HUES6 (cell line): ENCODE data around the gene CNTROB.
A peak's percentile ranks its signal among the peaks of the same experiment; 100 is the strongest.

Source experiments
- H3K27ac ChIP-seq: 2 replicates; pipeline ENCODE4 v1.7.0; 2013; ENCODE audit warnings: low read depth, mild to moderate bottlenecking, low read length, inconsistent platforms
- H3K27me3 ChIP-seq: 2 replicates; pipeline ENCODE4 v1.6.1; 2013; ENCODE audit warnings: low read length; ENCODE audit not compliant: control insufficient read depth, insufficient read depth
- H3K36me3 ChIP-seq: 2 replicates; pipeline ENCODE4 v1.6.1; 2013; ENCODE audit warnings: low read length; ENCODE audit not compliant: control insufficient read depth, insufficient read depth
- H3K4me1 ChIP-seq: 2 replicates; pipeline ENCODE4 v1.6.1; 2013; ENCODE audit warnings: low read length; ENCODE audit not compliant: control insufficient read depth, insufficient read depth
- H3K4me3 ChIP-seq: 2 replicates; pipeline ENCODE4 v1.5.1; 2013; ENCODE audit warnings: low read depth, low read length
- H3K9ac ChIP-seq: one replicate; pipeline ENCODE4 v1.6.1; 2013; ENCODE audit warnings: mild to moderate bottlenecking, low read length
- H3K9me3 ChIP-seq: 2 replicates; pipeline ENCODE4 v1.6.1; 2013; ENCODE audit warnings: low read depth, low read length; ENCODE audit not compliant: control insufficient read depth, insufficient read depth

The CNTROB gene

GRCh38 chr17:7929158-7930023, 2.6 kb upstream of the CNTROB start, which contains the start of gene KCNAB3:
Gene KCNAB3, minus strand, starts transcription at chr17:7929856. Its CDS starts 421 bp downstream, at chr17:7929435.
- Histone ChIP-seq H3K4me3 (peak within 1 kb of the TSS; percentile 76), H3K9me3 (no peaks in the 10 kb centered on the region), H3K27ac (no peak within 1 kb of the TSS), H3K27me3 (peaks cover 50% of the 10 kb centered on the region), H3K36me3 (peaks cover 2% of the 10 kb centered on the region), H3K9ac (peak within 1 kb of the TSS; percentile 64), H3K4me1 (peaks cover 15% of the 10 kb centered on the region)

DNA sequence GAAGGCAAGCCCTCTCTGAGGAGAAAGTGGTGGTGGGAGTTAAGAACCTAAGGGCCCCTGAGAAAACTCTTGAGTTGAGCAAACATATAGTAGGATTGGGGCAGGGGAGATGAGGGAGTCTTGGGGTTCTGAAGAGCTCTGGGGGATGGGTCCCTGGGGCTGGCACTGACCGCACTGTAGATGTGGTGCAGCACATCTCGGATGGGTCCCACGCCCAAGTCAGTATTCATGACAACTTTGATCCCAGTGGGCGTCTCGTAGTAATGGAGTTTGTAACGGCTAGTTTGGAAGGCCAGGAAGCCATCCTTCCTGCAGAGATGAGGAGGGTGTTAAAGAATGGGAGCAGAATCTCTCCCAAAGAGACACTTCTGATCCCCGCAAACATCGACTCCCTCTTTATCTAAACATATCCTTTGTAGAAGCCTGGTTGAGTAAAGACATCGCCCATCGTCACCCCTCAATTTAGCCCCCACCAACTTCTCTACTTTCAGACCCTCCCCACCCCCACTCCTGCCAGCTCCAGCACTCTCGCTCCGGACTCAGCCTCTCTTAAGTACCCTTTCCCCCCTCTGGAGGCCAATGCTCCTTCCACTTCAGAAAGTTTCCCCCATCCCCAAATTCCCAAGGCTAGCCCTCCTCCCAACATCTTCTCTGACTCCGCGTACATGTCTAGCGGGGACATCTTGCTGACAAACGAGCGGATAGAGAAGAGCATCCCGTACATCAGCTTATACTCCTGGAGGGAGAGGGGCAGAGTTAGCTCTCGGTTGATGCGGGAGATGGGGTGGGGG, 970 bp upstream of the CNTROB start:
- Histone ChIP-seq H3K27me3 (peaks cover 41% of the 10 kb centered on the region), H3K27ac (no peak overlapping the region), H3K4me3 (peak overlapping the region; percentile 100), H3K9ac (peak overlapping the region; percentile 64), H3K36me3 (peaks cover 15% of the 10 kb centered on the region), H3K4me1 (peaks cover 15% of the 10 kb centered on the region), H3K9me3 (no peaks in the 10 kb centered on the region)

- H3K4me1 ChIP-seq: peaks cover 15% of the 10 kb centered on the region
- peaks cover 27% of the 10 kb centered on the region for H3K36me3 ChIP-seq
- H3K9me3 ChIP-seq: no peaks in the 10 kb centered on the region
- H3K27ac ChIP-seq: no peak overlapping the region
- peak overlapping the region; percentile 100 for H3K4me3 ChIP-seq
- H3K9ac ChIP-seq: peak overlapping the region; percentile 85
- peaks cover 27% of the 10 kb centered on the region for H3K27me3 ChIP-seq
Observed at GRCh38 chr17:7932483-7932891, 481 bp downstream of the CNTROB start.

DNA sequence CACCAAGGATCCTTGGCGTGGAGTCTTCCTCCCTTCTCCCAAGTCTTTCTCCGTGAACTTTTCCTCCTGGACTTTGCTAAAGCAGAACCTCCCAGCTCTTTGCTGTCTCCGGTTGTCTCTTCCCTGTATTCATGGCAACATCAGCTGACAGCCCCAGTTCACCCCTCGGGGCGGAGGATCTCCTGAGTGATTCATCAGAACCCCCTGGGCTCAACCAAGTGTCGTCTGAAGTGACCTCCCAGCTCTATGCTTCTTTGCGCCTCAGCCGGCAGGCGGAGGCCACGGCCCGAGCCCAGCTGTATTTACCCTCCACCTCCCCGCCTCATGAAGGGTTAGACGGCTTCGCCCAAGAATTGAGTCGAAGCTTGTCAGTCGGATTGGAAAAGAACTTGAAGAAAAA, 943 bp downstream of the CNTROB start:
- Histone ChIP-seq H3K9me3 (no peaks in the 10 kb centered on the region), H3K36me3 (peaks cover 27% of the 10 kb centered on the region), H3K4me1 (peaks cover 15% of the 10 kb centered on the region), H3K27me3 (peaks cover 22% of the 10 kb centered on the region), H3K4me3 (peak overlapping the region; percentile 100), H3K27ac (no peak overlapping the region), H3K9ac (peak overlapping the region; percentile 85)

DNA sequence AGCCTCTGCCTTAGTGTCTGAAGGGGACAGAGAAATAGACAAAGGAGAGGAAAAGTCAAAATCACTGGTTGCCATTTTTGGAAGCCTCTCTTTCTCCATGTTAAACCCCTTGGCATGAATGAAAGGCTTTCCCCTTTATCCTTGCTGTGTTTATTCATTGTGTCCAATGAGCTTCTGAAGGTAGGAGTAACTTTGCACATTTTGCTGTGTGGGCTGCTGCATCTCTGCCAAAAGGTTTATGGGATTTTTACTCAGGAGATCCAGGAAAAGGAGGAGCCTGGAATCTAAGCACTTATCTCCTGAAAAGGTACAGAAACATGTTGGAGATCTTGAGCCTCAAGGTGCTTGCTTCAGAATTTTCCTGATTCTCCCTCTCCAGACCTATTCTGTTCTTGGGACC, 3.9 kb downstream of the CNTROB start:
- no peaks in the 10 kb centered on the region for H3K9me3 ChIP-seq
- H3K4me3 ChIP-seq: no peak overlapping the region
- H3K9ac ChIP-seq: no peak overlapping the region
- peaks cover 11% of the 10 kb centered on the region for H3K4me1 ChIP-seq
- H3K27me3 ChIP-seq: no peaks in the 10 kb centered on the region; the same call in 1 of the 2 replicates
- H3K36me3 ChIP-seq: peaks cover 49% of the 10 kb centered on the region
- H3K27ac ChIP-seq: no peak overlapping the region

DNA sequence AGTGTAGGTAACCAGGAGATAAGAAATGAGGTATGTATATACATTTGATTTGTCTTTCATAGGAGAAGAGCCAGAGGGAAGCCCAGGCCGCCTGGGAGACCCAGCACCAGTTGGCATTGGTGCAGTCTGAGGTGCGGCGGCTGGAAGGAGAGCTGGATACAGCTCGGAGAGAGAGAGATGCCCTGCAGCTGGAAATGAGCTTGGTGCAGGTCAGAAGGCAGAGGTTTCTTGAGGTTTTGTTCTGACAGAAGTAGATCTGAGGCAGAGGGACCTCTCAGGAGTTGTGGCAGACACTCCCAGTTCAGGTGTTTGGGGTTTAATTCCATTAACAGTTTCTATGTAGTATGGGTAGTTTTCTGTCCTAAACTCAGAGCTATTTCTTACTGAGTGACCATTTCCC, 8.0 kb downstream of the CNTROB start:
- H3K36me3 ChIP-seq: peaks cover 72% of the 10 kb centered on the region
- H3K4me3 ChIP-seq: no peak overlapping the region
- no peak overlapping the region for H3K9ac ChIP-seq
- no peaks in the 10 kb centered on the region for H3K4me1 ChIP-seq
- no peaks in the 10 kb centered on the region for H3K9me3 ChIP-seq
- H3K27me3 ChIP-seq: no peaks in the 10 kb centered on the region
- no peak overlapping the region for H3K27ac ChIP-seq

DNA sequence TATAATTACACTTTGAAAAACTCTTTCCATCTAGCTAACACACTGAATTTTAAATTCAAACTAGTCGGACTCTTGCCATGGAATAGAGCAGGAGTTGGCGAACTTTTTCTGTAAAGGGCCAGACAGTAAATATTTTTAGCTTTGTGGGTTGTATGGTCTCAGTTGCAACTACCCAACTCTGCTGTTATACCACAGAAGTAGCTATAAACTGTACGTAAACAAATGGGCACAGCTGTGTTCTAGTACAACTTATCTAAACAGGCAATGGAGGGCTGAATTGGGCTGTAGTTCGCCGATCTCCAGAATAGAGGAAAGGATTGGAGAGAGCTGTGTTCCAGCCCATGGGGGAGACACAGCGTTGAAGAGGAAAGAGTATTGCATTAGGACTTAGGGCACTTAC, 8.7 kb downstream of the CNTROB start:
- Histone ChIP-seq H3K9me3 (no peaks in the 10 kb centered on the region), H3K4me1 (no peaks in the 10 kb centered on the region), H3K4me3 (no peak overlapping the region), H3K36me3 (peaks cover 73% of the 10 kb centered on the region), H3K27me3 (no peaks in the 10 kb centered on the region), H3K27ac (no peak overlapping the region), H3K9ac (no peak overlapping the region)

DNA sequence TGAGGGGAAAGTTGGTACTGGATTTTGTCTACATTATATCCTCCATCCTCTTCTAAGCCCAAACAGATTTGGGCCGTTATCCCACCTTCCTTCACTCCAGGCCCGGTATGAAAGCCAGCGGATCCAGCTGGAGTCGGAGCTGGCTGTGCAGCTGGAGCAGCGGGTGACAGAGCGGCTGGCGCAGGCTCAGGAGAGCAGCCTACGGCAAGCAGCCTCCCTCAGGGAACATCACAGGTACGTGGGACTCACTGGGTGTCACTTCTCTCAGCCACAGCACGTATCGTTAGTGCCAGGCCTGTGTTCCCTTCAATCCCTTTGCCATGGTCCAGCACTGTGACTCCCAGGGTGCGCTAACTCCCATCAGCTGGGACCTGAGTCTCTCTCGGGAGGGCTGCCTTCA, 11.3 kb downstream of the CNTROB start:
- H3K9me3 ChIP-seq: no peaks in the 10 kb centered on the region
- H3K27ac ChIP-seq: no peak overlapping the region
- no peaks in the 10 kb centered on the region for H3K27me3 ChIP-seq
- H3K4me1 ChIP-seq: no peaks in the 10 kb centered on the region
- H3K36me3 ChIP-seq: peaks cover 76% of the 10 kb centered on the region
- no peak overlapping the region for H3K9ac ChIP-seq
- H3K4me3 ChIP-seq: no peak overlapping the region

DNA sequence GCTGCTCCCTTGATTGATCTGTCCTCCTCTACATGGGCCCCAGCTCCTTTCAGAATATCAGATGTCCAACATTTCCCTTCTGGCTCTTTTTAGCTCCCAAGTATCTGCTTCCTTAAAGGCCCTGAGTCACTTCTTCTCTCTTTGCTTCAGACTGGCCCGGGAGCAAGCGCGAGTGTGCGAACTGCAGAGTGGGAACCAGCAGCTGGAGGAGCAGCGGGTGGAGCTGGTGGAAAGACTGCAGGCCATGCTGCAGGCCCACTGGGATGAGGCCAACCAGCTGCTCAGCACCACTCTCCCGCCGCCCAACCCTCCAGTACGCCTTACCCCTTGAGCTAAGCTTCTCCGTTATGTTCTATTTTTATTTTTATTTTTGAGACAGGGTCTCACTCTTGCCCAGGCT, 12.3 kb downstream of the CNTROB start:
- no peaks in the 10 kb centered on the region for H3K4me1 ChIP-seq
- no peak overlapping the region for H3K9ac ChIP-seq
- no peak overlapping the region for H3K27ac ChIP-seq
- H3K9me3 ChIP-seq: no peaks in the 10 kb centered on the region
- H3K4me3 ChIP-seq: no peak overlapping the region
- H3K36me3 ChIP-seq: peaks cover 82% of the 10 kb centered on the region
- no peaks in the 10 kb centered on the region for H3K27me3 ChIP-seq

DNA sequence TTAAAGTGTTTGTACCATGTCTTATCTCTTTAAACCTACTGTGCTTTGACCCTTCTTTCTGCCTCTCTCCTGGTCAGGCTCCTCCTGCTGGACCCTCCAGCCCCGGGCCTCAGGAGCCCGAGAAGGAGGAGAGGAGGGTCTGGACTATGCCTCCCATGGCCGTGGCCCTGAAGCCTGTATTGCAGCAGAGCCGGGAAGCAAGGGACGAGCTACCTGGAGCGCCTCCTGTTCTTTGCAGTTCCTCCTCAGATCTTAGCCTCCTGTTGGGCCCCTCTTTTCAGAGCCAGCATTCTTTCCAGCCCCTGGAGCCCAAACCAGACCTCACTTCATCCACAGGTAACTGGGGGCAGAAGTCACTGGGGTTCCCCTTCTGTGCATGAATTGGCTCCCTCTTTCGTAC, 13.6 kb downstream of the CNTROB start:
- H3K9me3 ChIP-seq: no peaks in the 10 kb centered on the region
- no peak overlapping the region for H3K9ac ChIP-seq
- no peak overlapping the region for H3K4me3 ChIP-seq
- no peaks in the 10 kb centered on the region for H3K27me3 ChIP-seq
- no peak overlapping the region for H3K27ac ChIP-seq
- H3K4me1 ChIP-seq: no peaks in the 10 kb centered on the region
- H3K36me3 ChIP-seq: peaks cover 71% of the 10 kb centered on the region

DNA sequence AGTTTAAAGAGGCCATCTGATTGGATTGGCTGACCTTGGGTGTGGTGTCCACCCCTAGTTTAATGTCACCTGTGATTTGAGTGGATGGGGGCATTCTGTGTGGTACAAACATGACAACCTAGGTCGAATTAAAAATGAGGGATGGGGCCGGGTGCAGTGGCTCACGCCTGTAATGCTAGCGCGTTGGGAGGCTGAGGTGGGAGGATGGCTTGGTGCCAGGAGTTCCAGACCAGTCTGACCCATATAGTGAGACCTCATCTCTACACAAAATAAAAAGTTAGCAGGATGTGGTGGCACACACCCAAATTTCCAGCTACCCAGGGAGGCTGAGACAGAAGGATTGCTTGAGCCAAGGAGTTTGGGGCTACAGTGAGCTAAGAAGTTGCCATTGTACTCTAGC, 14.4 kb downstream of the CNTROB start:
- Histone ChIP-seq H3K27me3 (no peaks in the 10 kb centered on the region), H3K4me3 (no peak overlapping the region), H3K36me3 (peaks cover 63% of the 10 kb centered on the region), H3K27ac (no peak overlapping the region), H3K4me1 (no peaks in the 10 kb centered on the region), H3K9me3 (no peaks in the 10 kb centered on the region), H3K9ac (no peak overlapping the region)
